HG02571 (cell line): ENCODE data around the gene RAB22A.

Source experiments
- ATAC-seq: cut with Tn5 transposase; IDR thresholded peaks from one replicate; pipeline ENCODE4 v1.9.1; 2021; ENCODE audit warnings: mild to moderate bottlenecking, moderate library complexity; ENCODE audit not compliant: unreplicated experiment

RAB22A gene

DNA sequence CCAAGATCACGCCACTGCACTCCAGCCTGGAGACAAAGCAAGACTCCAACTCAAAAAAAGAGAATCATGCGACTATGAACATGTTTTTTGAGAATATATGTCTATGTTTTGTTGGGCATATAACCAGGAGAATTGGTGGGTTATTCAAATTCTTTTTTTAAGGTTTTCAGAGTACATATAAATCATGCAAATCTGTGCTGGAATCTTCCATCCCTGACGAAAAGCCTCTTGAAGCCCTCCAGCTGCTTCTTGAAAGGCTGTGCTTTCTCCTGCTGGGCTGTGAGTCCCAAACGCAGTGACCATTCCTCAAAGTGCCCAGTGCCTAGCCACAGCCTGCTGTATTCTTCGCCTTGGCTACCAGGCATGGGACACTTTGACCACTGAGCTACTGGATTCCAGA, 9.2 kb upstream of the RAB22A start:
- ATAC-seq: no peak

DNA sequence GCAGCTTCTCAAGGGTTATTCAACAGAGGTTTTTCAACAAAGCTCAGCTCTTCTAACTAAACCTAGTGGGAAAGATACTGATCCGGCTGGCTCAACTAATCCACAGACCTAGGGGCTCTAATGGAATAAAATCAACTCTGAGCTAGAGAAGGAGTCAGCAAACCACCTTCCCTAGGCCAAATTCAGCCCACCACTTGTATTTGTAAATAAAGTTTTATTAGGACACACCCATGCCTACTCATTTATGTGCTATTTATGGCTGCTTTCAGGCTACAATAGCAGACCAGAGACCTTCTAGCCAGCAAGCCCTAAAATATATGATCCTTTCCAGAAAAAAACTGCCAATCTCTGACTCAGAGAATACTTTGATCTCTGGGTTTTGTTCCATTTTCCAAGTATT, 6.0 kb upstream of the RAB22A start:
- ATAC-seq: no peak

DNA sequence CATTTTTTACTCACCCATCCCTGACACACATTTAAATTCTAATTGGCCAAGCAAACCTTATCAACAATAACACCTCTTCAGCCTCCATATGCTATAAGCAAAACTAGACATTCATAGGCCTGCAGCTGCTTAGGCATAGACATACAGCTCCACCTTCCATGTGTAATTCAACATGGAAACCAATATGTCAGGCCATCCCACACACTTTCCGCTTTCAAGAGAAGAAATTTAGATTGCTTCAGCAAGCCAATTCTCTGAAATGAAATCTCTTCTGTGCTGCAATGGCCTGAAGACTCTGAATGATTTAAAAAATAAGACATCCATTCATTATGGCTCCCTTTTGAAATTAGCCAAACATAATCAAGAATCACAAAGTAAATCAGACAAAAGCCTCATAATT, 4.5 kb upstream of the RAB22A start:
- no peak for ATAC-seq

DNA sequence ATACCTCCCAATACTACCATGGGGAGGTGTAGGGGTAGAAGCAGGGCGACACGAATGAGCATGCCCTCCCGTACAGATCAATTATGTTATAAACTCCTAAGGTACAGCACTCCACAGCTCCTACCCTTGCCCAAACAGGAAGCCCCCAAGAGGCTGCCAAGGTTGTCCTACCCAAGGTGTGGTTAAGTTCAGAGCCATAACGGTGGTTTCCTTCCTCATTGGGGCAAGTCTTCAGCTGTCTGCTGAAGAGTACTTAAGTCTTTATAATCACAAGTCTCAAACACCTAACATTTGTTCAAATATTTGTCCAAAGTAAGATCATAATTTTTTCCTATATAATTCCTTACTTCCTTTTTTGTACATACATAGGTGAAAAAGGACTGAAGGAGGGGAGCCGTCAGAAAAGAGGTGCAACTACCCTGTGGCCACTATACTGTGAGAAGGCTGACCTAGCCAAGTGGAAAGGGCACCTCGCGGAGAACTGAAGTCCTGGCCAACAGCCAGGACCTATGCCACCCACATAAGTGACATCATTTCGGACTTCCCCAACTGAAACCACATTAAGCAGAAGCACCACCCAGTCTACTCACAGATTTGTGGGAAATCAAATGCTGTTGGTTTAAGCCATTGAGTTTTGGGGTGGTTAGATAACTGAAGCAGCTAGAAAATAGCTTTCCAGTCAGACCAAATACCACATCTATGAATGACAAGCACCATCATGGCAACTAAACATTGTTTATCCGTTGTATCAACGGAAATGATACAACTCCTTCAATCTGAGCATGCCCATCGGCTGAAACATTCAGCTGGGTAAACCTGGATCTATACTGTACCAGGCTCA, 2.9 kb upstream of the RAB22A start:
- no peak for ATAC-seq

DNA sequence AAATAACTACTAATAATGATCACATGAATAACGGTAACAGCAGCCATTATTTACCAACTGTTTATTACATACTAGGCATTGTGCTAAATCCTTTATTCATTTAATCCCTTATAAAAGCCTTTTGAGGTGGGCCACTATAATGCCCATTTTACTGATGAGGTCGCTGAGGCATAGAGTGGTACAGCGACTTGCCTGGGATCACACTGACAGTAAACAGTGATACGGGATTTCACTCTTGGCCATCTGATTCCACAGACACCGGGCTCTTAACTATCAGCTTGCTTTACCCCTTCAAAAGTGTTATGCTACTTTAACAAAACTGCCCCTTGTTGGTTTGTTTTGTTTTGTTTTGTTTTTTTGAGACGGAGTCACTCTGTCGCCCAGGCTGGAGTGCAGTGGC, 2.2 kb upstream of the RAB22A start:
- ATAC-seq: no peak

- no peak for ATAC-seq
These were observed 1.2 kb upstream of the RAB22A start for GRCh38 chr20:58308290-58308679.

DNA sequence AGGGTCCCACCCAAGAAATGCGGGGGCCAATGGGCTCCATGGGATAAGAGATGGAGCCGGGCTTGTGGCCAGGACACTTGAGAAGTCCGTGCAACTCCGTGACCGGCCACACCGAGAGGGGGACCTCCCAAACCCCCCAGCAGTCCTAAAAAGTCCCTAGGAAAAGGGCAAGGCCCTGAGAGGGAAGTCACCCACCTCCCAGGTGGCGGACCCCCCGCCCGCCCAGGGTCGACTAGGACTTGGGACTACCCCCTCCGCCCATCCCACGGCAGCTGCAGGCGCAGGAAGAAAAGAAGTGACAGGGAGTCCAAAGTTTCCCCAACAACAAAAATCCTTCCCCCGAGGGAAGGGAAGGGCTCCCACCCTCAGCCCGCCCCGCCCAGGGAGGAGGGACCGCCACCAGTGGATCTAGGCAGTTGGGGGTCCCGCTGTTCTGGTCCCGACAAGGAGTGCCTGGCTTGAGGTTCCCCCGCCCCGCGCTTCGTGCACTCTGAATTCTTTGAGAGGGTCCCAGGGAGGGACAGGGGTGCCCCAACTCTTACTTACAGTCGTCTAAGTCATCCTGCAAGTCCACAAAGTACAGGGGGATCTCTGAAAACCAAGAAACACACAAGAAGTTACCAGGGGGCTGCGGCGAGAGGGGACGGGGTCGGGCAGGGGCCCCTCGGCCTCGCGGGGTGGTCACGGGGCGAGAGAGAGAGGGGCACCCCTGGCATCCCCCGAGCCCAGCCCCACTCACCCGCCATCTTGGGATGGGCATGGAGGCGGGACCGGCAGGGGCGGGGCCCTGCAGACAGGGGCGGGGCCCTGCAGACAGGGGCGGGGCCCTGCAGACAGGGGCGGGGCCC, 611 bp upstream of the RAB22A start:
- ATAC-seq: peak; percentile 54

GRCh38 chr20:58310291-58310782, 822 bp downstream of the RAB22A start:
- ATAC-seq: no peak

DNA sequence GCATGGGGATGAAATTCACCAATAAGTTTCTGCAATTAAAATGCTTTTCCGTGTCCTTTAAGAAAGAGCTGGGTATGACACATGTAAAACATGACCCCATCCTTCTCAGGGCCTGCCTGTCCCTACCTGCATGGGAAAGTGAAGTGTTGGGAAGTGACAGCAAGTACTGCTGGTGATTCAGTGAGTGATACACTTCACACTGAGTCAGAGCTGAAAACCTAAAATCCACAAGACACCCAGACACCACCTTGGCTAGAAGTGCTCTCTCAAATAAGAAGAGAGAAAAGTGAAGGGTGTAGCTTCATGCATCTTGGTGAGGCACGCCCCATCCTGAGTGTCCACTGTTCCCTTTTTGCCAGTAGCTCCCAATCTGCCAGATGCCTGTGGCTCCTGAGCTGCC, 3.3 kb downstream of the RAB22A start:
- ATAC-seq: no peak

DNA sequence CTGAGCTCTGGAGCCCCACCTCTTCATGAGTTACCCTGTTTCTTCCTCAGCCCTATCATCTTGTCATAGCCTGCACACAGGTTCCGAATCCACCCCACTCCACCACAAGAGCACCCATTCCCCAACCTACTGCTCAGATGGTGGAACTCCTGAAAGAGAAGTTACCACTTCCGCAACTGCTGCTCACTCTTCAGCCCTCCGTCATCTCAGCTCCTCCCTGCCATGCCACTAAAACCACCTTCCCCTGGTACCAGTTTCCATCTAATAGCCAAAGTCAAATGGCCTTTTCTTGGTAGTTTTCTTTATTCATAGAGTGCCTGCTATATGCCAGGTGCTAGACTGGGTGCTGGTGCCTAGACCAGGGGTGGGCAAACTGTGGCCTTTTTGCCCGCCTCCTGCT, 3.9 kb downstream of the RAB22A start:
- no peak for ATAC-seq

DNA sequence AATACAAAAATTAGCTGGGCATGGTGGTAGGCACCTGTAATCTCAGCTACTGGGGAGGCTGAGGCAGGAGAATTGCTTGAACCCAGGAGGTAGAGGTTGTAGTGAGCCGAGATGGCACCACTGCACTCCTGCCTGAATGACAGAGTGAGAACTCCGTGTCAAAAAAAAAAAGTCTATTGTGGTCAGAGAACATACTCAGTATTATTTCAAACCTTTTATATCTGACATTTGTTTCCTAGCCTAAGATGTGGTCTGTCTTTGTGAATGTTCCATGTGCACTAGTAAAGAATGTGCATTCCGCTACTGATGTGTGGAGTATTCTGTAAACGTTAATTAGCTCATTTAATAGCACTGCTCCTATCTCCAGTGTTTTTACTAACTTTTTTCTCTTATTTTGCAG, 11.7 kb downstream of the RAB22A start:
- no peak for ATAC-seq

DNA sequence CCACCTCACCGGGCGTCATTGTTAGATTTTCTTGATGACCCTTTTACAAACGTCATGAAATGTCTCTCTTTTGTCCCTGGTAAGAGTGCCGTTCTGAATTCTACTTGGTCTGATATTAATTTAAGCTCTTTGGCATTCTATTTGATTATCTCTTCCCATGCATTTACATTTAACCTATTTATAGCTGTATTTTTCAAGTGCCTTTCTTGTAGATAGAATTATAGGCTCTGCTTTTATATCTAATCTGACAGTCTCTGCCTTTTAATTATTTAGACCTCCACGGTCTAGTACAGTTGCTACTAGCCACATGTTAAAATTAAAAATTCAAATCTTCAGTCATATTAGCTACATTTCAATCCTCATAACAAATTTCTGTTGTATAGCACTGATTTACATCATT, 12.6 kb downstream of the RAB22A start:
- ATAC-seq: no peak

GRCh38 chr20:58325912-58326311, 16.4 kb downstream of the RAB22A start:
- no peak for ATAC-seq

- ATAC-seq: no peak
These were observed 17.7 kb downstream of the RAB22A start for GRCh38 chr20:58327211-58327610.

- ATAC-seq: no peak
These were observed 19.3 kb downstream of the RAB22A start for GRCh38 chr20:58328836-58329235.

GRCh38 chr20:58329711-58330110, 20.2 kb downstream of the RAB22A start:
- no peak for ATAC-seq

DNA sequence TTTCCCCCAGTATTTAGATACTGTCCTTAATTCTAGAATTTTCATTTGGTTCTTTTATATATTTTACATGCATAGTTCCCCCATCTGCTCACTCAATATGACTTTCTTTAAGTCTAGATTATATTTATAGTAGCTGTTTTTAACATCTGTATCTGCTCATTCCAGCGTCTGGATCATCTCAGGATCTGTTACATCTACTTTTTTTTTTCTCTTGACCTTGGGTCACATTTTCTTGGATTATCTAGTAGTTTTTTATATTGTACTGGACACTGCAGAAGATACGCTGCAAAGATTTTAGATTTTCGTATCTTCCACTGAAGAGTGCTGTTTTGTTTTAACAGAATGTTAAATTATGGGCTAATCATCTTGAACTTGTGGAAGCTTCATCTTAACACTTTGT, 20.7 kb downstream of the RAB22A start:
- no peak for ATAC-seq

- ATAC-seq: no peak
These were observed 21.2 kb downstream of the RAB22A start for GRCh38 chr20:58330687-58331086.

- no peak for ATAC-seq
These were observed 22.5 kb downstream of the RAB22A start for GRCh38 chr20:58331961-58332551.

DNA sequence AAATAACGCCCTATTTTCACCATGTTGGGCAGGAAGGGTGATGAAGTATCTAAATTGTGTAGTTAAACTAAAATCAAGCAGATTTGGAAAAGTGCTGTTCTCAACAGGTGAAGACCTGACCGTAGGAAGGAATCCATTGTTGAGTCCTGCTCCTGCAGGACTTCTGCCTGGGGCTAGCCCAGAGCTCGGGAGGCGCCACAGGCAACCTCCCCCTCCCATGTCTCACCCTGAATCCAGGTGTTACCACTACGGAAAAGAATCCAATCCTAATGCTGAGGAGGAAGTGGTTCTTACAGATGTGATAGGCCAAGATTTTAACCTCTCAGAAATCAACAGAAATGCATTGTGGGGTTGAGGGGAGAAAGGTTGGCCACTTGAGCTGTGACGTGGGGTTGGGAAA, 30.2 kb downstream of the RAB22A start:
- ATAC-seq: no peak

DNA sequence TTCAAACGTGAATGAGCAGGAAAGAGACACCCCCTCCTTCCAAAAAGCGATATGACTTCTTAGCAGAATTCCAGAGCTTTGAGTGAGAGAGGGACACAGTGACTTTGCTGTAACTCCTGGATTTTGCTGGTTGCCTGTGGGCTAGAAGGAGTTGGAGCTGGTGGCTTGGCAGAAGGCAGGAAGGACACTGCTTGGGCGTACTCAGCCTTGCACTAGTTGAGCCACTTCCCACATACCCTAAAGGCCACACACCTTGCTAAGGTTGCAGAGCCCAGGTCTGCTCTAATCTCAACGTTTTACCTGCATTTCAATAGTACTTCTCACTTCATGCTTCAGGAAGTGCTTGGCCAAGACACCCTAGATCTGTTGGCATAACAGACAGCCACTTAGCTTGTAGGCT, 30.6 kb downstream of the RAB22A start:
- no peak for ATAC-seq

- ATAC-seq: no peak
These were observed 31.3 kb downstream of the RAB22A start for GRCh38 chr20:58340853-58341252.
